Measurements from ENCODE around the gene BANF1.

DNA sequence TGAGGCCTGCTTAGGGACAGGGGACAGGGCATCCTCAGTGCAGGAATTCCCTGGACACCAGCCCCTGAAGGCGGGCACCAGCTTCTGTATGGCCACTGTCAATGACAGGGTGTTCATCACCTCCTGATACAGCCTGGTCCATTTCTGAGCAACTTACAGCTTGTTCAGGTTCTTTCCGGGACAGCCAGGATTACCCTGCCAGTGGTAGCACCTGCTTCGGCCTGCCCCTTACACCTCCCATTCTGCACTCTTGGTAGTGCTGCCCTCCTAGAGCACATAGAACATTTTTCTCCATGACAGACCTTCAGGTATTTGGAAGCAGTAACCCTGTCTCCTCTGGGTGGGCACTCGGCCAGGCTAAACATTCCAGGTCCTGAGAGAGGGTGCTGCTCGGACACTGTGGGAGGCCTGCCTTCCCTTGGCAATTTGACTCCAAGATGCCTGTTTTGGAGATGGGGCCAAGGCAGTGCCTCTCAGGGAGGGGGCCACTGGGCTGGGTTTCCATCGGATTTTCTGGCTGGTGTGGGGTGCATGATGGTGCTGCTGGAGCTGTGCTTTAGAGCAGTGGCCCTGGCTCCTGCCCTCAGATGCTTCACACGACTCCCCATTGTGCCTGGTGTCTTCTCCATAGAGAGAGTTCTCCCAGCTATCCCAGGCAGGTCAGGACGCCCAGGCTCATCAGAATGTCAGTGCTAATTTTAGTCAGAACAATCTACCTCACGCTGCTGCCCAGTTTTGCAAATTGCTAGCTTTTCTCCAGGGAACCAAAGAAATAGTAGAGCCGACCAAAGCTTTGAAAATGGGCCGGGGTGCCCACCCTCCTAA lies 45.5 kb downstream of the BANF1 start:
- no peak for TF ChIP-seq CTCF (IDR thresholded peaks at IDR 0.05)
- TF ChIP-seq POLR2A (IDR thresholded peaks at IDR 0.05) = no peak
